H1 (cell line): ENCODE results near the gene ARHGEF6.

Experiments used
- CBX5 ChIP-seq: fragments of 300-800, 300-1000 bp; sonication (generic); IDR thresholded peaks from 2 replicates; pipeline ENCODE4 v1.7.1; 2016; ENCODE audit warnings: antibody characterized with exemption, low read length, low read depth
- CEBPB ChIP-seq: IDR thresholded peaks from 2 replicates; pipeline ENCODE4 v1.6.1; 2012; ENCODE audit warnings: low read depth, low read length
- EZH2 ChIP-seq: fragments of 200-600 bp; sonication (generic); IDR thresholded peaks from 2 replicates; pipeline ENCODE4 v1.7.1; 2012; ENCODE audit warnings: low read depth, mild to moderate bottlenecking, moderate library complexity, low read length, inconsistent platforms; ENCODE audit not compliant: severe bottlenecking
- GABPA ChIP-seq: IDR thresholded peaks from 2 replicates; pipeline ENCODE4 v1.6.1; 2011; ENCODE audit warnings: mild to moderate bottlenecking, low read length, moderate library complexity, borderline replicate concordance; ENCODE audit not compliant: insufficient read depth
- POLR2A ChIP-seq, 2 experiments: IDR thresholded peaks; 1 replicate in 1 of 2; 2 replicates in 1 of 2; pipeline ENCODE4 v1.6.1; 2011; ENCODE audit warnings: low read depth in 2 of 2, low read length in 2 of 2, mild to moderate bottlenecking in 2 of 2; ENCODE audit errors: control extremely low read depth in 1 of 2
- RAD21 ChIP-seq, 2 experiments: IDR thresholded peaks in 1 of 2; conservative IDR thresholded peaks in 1 of 2; 2 replicates each; pipeline ENCODE4 v1.6.1; 2011; ENCODE audit warnings: low read depth in 2 of 2, low read length in 2 of 2, improper control_type of control experiment in 1 of 2, inconsistent platforms in 1 of 2, mild to moderate bottlenecking in 1 of 2, moderate library complexity in 1 of 2
- RFX5 ChIP-seq: IDR thresholded peaks from 2 replicates; pipeline ENCODE4 v1.6.1; 2011; ENCODE audit warnings: low read depth, low read length, improper control_type of control experiment, borderline replicate concordance
- SP4 ChIP-seq: IDR thresholded peaks from 2 replicates; pipeline ENCODE4 v1.6.1; 2012; ENCODE audit warnings: low read length, inconsistent platforms
- TCF12 ChIP-seq: IDR thresholded peaks from 2 replicates; pipeline ENCODE4 v1.6.1; 2011; ENCODE audit warnings: low read depth, mild to moderate bottlenecking, low read length
- TF ChIP-seq, protein P1 (sequence below), 3 experiments: IDR thresholded peaks; 1 replicate in 2 of 3; 2 replicates in 1 of 3; pipeline versions ENCODE4 v1.5.1 to v1.6.1; 2011; ENCODE audit warnings: low read length in 3 of 3, mild to moderate bottlenecking in 3 of 3, inconsistent platforms in 2 of 3, low read depth in 1 of 3, moderate library complexity in 1 of 3; ENCODE audit not compliant: insufficient read depth in 1 of 3; ENCODE audit errors: control extremely low read depth in 1 of 3

GRCh38 chrX:136814847-136815750 is 34.4 kb upstream of the ARHGEF6 start:
- TF ChIP-seq CBX5, result no peak
- no peak for TF ChIP-seq EZH2
- TF ChIP-seq, protein P1, sequence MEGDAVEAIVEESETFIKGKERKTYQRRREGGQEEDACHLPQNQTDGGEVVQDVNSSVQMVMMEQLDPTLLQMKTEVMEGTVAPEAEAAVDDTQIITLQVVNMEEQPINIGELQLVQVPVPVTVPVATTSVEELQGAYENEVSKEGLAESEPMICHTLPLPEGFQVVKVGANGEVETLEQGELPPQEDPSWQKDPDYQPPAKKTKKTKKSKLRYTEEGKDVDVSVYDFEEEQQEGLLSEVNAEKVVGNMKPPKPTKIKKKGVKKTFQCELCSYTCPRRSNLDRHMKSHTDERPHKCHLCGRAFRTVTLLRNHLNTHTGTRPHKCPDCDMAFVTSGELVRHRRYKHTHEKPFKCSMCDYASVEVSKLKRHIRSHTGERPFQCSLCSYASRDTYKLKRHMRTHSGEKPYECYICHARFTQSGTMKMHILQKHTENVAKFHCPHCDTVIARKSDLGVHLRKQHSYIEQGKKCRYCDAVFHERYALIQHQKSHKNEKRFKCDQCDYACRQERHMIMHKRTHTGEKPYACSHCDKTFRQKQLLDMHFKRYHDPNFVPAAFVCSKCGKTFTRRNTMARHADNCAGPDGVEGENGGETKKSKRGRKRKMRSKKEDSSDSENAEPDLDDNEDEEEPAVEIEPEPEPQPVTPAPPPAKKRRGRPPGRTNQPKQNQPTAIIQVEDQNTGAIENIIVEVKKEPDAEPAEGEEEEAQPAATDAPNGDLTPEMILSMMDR (IDR thresholded peaks at IDR 0.05; ENCODE audit: control extremely low read depth in 1 of 3, insufficient read depth in 1 of 3, low read depth in 1 of 3, low read length in 3 of 3), result no peak
- TF ChIP-seq POLR2A (IDR thresholded peaks at IDR 0.05; ENCODE audit: control extremely low read depth in 1 of 2, low read depth in 2 of 2, low read length in 2 of 2), result no peak
- no peak for TF ChIP-seq CEBPB
- no peak for TF ChIP-seq SP4
- TF ChIP-seq RAD21 (IDR thresholded peaks at IDR 0.05 in 1 of 2, conservative IDR thresholded peaks at IDR 0.05 in 1 of 2; ENCODE audit: low read depth in 2 of 2, low read length in 2 of 2), result no peak
- no peak for TF ChIP-seq TCF12
- TF ChIP-seq GABPA, result no peak
- TF ChIP-seq RFX5, result no peak
